ENCODE measurements around the gene NSF. TPM values are rescaled to one million over a fixed set of nuclear protein-coding genes. Genes with fewer than 3 reads are reported as not detected.
"Not testable (repeated sequence)": the region's sequence is repeated elsewhere in the genome, so short reads cannot be mapped to it uniquely, and the experiment has no call there.

NSF gene
- total and polyA plus RNA-seq, 2 donors (not counting 1 experiment from before 2014, with no cell fraction given), result 65.5 to 66.7 TPM

DNA sequence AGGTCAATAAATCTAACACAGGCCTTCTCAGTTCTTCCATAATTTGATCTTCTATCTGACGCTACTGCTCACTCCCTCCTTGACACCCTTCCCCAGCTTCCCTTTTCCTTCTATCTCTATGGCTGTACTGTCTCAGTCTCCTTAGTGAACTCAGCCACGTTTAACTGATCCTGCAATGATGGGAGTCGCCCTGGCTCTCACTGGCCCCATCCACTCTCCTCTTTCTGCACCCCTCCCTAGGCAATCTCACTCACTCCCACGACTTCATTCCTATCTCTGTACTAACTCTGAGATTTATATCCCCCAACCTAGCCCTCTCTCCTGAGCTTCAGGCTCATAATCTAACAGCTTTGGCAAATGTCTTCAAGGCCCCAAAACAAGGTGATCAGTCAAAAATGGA, 18.7 kb upstream of the NSF start:
- not testable (repeated sequence) for H4K20me1 ChIP-seq (ENCODE audit: control insufficient read depth, extremely low read depth, insufficient read depth, low read length); H3K4me3 ChIP-seq (replicated peaks in 1 of 4; ENCODE audit: control extremely low read depth in 1 of 4, insufficient read depth in 1 of 4, low read depth in 3 of 4, low read length in 4 of 4); H3K27ac ChIP-seq (ENCODE audit: insufficient read depth, low read length); H3K9ac ChIP-seq (ENCODE audit: insufficient read depth, low read length); H3K4me2 ChIP-seq (ENCODE audit: extremely low read depth, insufficient read depth, low read length); H3K79me2 ChIP-seq (ENCODE audit: control insufficient read depth, insufficient read depth, low read length); H2AFZ ChIP-seq (ENCODE audit: low read length); H3K9me3 ChIP-seq (ENCODE audit: control insufficient read depth, insufficient read depth, low read depth, low read length); H3K36me3 ChIP-seq (ENCODE audit: control insufficient read depth, insufficient read depth, low read length); H3K27me3 ChIP-seq (ENCODE audit: control insufficient read depth, insufficient read depth, low read length); H3K4me1 ChIP-seq (ENCODE audit: control insufficient read depth, extremely low read depth, insufficient read depth, low read length); DNase-seq (ENCODE audit: low read depth in 2 of 2)

DNA sequence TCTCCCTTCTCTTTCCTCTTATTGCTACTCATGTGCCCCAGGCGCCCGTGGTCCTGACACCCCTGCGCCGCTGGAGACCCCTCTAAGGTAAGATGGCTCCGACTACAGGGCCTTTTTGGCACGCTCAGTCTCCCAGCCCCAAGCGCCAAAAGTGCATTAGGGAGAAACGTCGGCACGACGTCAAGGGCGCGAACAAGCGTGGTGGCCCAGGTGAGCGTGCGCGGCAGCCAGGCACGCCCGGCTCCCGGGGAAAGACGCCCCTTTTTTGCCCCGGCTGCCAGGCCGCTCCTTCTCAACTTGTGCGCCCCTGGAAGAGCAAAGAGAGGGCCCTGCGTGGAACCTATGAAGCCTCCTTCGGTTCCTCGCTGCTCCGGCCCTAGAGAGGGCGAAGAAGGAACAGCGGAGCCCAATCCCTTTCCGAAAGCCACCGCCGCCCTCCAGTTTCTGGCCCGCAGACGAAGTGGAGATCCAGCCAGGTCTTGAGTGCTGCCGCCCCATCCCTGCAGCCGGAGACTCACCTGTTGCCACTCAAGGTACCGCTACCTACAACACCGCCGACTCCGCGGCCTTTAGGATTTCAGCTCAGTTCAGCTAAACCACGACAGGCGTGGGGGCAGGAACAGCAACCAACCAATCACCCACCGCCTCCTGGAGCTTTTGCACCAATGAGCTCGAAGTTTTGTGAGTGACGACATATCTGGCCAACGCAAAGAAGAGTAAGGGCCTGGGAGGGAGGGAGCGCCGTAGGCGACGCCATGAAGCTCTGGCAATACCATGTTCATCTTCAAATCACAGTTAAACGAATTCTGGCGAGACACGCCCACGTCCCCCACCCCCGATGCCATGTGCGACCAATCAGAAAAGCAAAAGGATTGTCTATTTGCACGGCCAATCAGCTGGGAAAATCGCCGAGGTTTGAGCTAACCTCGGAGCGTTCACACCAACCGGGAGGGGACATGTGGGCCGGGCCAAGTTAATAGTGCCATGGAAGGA, 11.1 kb upstream of the NSF start, which contains the start of gene ARL17A:
Gene ARL17A (minus strand): TSS at position 609 of the 993 bp plus-strand sequence. CDS start 3,369 bp downstream, outside the sequence.
- not testable (repeated sequence) for H4K20me1 ChIP-seq (ENCODE audit: control insufficient read depth, extremely low read depth, insufficient read depth, low read length); H3K36me3 ChIP-seq (ENCODE audit: control insufficient read depth, insufficient read depth, low read length); H3K79me2 ChIP-seq (ENCODE audit: control insufficient read depth, insufficient read depth, low read length); H3K27me3 ChIP-seq (ENCODE audit: control insufficient read depth, insufficient read depth, low read length); H3K9ac ChIP-seq (ENCODE audit: insufficient read depth, low read length); H2AFZ ChIP-seq (ENCODE audit: low read length); H3K4me1 ChIP-seq (ENCODE audit: control insufficient read depth, extremely low read depth, insufficient read depth, low read length); H3K9me3 ChIP-seq (ENCODE audit: control insufficient read depth, insufficient read depth, low read depth, low read length); H3K4me2 ChIP-seq (ENCODE audit: extremely low read depth, insufficient read depth, low read length); DNase-seq (ENCODE audit: low read depth in 2 of 2); H3K27ac ChIP-seq (ENCODE audit: insufficient read depth, low read length)
- H3K4me3 ChIP-seq (replicated peaks in 1 of 4; ENCODE audit: control extremely low read depth in 1 of 4, insufficient read depth in 1 of 4, low read depth in 3 of 4, low read length in 4 of 4), result peak within 1 kb of the TSS in 1 of 4 experiments; percentile 25

DNA sequence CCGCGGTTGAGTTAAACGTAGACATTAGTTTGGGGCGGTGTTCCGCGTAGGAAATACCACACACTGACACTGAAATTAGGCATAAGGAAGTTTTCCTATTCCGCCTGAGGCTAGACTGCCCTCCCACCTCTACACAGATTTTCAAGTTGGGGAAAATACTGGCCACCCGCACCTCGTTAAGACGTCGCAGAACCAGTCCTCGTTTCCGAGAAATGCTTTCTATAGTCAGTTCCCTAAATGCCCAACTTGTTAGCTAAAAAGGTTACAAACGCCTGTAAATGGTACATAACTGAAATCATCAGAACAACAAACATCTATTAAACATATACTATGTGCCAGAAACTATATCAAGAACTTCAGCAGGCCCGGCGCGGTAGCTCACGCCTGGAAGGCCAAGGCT, 10.4 kb upstream of the NSF start:
- not testable (repeated sequence) for H3K27me3 ChIP-seq (ENCODE audit: control insufficient read depth, insufficient read depth, low read length); H3K27ac ChIP-seq (ENCODE audit: insufficient read depth, low read length); H3K36me3 ChIP-seq (ENCODE audit: control insufficient read depth, insufficient read depth, low read length); H3K9me3 ChIP-seq (ENCODE audit: control insufficient read depth, insufficient read depth, low read depth, low read length); DNase-seq (ENCODE audit: low read depth in 2 of 2); H3K4me2 ChIP-seq (ENCODE audit: extremely low read depth, insufficient read depth, low read length); H2AFZ ChIP-seq (ENCODE audit: low read length); H3K4me1 ChIP-seq (ENCODE audit: control insufficient read depth, extremely low read depth, insufficient read depth, low read length); H3K9ac ChIP-seq (ENCODE audit: insufficient read depth, low read length); H4K20me1 ChIP-seq (ENCODE audit: control insufficient read depth, extremely low read depth, insufficient read depth, low read length); H3K79me2 ChIP-seq (ENCODE audit: control insufficient read depth, insufficient read depth, low read length)
- H3K4me3 ChIP-seq (replicated peaks in 1 of 4; ENCODE audit: control extremely low read depth in 1 of 4, insufficient read depth in 1 of 4, low read depth in 3 of 4, low read length in 4 of 4), result peak overlapping the region in 1 of 4 experiments; percentile 25

DNA sequence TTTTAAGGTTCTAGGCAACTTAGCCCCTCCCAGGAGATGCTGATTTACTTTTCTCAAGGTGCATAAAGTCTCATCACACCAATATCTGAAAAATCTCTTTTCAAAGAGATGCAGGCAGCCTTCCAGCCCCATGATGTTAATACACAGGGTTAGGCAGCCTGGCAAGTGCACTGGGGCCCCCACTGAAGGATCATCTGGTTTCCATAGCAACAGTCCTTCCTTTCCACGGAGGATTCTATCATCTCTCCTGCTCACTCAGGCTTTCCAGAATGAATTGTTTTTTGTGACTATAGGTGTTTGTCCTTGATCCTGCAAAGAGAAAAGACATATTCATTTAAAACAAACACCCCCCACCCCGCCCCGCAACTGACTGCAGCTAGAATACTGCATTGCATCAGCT, 5.0 kb upstream of the NSF start:
- not testable (repeated sequence) for H3K9ac ChIP-seq (ENCODE audit: insufficient read depth, low read length); H3K4me1 ChIP-seq (ENCODE audit: control insufficient read depth, extremely low read depth, insufficient read depth, low read length); H3K9me3 ChIP-seq (ENCODE audit: control insufficient read depth, insufficient read depth, low read depth, low read length); H3K27ac ChIP-seq (ENCODE audit: insufficient read depth, low read length); H3K27me3 ChIP-seq (ENCODE audit: control insufficient read depth, insufficient read depth, low read length); H3K36me3 ChIP-seq (ENCODE audit: control insufficient read depth, insufficient read depth, low read length); H3K4me2 ChIP-seq (ENCODE audit: extremely low read depth, insufficient read depth, low read length); H4K20me1 ChIP-seq (ENCODE audit: control insufficient read depth, extremely low read depth, insufficient read depth, low read length); DNase-seq (ENCODE audit: low read depth in 2 of 2); H2AFZ ChIP-seq (ENCODE audit: low read length); H3K4me3 ChIP-seq (replicated peaks in 1 of 4; ENCODE audit: control extremely low read depth in 1 of 4, insufficient read depth in 1 of 4, low read depth in 3 of 4, low read length in 4 of 4); H3K79me2 ChIP-seq (ENCODE audit: control insufficient read depth, insufficient read depth, low read length)

DNA sequence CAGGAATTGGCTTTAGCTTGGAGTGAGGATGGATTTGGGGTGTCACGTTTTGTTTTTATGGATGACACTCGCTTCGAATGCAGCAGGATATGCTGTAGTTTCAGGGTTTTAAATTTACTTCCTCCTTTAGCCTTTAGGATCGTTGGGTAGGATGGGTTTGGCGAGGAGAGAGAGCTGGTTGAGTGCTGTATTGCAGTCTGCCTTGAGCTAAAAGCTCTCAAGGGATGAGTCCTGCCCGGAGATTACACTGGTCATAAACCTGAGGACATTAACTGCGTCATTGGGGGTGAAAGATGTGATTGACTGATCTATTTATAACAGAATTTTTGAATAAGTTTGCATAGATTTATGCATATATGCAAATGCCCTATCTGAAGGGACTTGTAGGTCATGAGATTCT, 863 bp downstream of the NSF start:
- not testable (repeated sequence) for H3K4me2 ChIP-seq (ENCODE audit: extremely low read depth, insufficient read depth, low read length); H3K9ac ChIP-seq (ENCODE audit: insufficient read depth, low read length); H4K20me1 ChIP-seq (ENCODE audit: control insufficient read depth, extremely low read depth, insufficient read depth, low read length); DNase-seq (ENCODE audit: low read depth in 2 of 2); H3K4me1 ChIP-seq (ENCODE audit: control insufficient read depth, extremely low read depth, insufficient read depth, low read length); H3K27ac ChIP-seq (ENCODE audit: insufficient read depth, low read length); H3K27me3 ChIP-seq (ENCODE audit: control insufficient read depth, insufficient read depth, low read length); H3K9me3 ChIP-seq (ENCODE audit: control insufficient read depth, insufficient read depth, low read depth, low read length); H3K79me2 ChIP-seq (ENCODE audit: control insufficient read depth, insufficient read depth, low read length); H3K36me3 ChIP-seq (ENCODE audit: control insufficient read depth, insufficient read depth, low read length); H3K4me3 ChIP-seq (replicated peaks in 1 of 4; ENCODE audit: control extremely low read depth in 1 of 4, insufficient read depth in 1 of 4, low read depth in 3 of 4, low read length in 4 of 4); H2AFZ ChIP-seq (ENCODE audit: low read length)

DNA sequence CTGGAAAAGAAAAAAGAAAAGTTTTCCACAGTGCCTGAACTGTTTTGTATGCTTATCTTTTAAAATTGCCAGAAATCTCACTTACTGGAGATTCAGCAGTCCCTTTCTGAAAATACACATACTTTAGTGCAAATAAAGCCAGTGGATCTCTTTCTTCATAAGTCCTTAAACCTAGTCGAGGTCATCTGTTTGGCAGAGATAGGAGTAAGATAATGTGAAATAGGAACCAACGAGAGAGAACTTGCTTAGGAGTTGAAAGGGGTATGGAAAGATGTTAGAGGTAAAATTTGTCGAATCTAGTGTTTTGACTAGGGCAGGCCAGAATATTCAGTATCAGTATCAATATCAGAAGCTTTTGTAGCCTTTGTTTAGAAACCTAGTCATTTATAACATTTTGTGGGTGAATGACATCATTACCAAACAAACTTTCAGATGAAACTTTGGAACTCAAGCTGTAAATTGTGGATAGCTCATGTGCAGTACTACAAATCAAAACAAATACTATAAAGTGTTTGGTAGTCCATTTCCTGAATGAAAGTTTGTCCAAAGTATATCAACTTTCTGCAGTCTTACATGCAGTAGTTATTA, 8.0 kb downstream of the NSF start:
- H3K4me1 ChIP-seq (ENCODE audit: control insufficient read depth, extremely low read depth, insufficient read depth, low read length); H3K9me3 ChIP-seq (ENCODE audit: control insufficient read depth, insufficient read depth, low read depth, low read length); H3K27me3 ChIP-seq (ENCODE audit: control insufficient read depth, insufficient read depth, low read length); H3K36me3 ChIP-seq (ENCODE audit: control insufficient read depth, insufficient read depth, low read length); H3K4me2 ChIP-seq (ENCODE audit: extremely low read depth, insufficient read depth, low read length); H3K27ac ChIP-seq (ENCODE audit: insufficient read depth, low read length); H3K4me3 ChIP-seq (replicated peaks in 1 of 4; ENCODE audit: control extremely low read depth in 1 of 4, insufficient read depth in 1 of 4, low read depth in 3 of 4, low read length in 4 of 4); H3K79me2 ChIP-seq (ENCODE audit: control insufficient read depth, insufficient read depth, low read length); DNase-seq (ENCODE audit: low read depth in 2 of 2); H4K20me1 ChIP-seq (ENCODE audit: control insufficient read depth, extremely low read depth, insufficient read depth, low read length); H2AFZ ChIP-seq (ENCODE audit: low read length); H3K9ac ChIP-seq (ENCODE audit: insufficient read depth, low read length): not testable (repeated sequence)
